ENCODE data around the gene KRTAP6-2.

Gene KRTAP6-2, protein sequence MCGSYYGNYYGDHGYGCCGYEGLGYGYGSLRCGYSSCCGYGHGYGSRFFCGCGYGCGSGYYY

DNA sequence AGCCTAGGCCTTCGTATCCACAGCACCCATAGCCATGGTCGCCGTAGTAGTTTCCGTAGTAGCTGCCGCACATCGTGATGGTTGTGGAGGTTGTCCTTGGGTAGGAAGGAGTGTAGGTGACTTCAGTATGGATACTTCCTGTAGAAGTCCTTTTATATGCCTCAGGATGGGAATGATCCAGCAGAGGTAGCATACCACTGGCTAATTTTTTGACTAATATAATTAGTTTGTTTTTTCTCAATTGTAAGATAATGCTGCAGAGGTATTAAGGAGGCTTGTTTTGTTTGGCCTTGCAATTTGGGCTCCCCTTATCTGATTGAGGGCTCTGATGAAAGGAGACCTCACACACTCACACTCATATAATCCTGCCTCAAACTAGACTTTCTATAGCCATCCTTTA lies at the start of gene KRTAP6-2:
TSS of gene KRTAP6-2 (minus strand) at position 101 of the 400 bp plus-strand sequence. CDS start at position 73, 28 bp downstream.
- no peak for FAIRE-seq

- FAIRE-seq, result no peak
Observed at GRCh38 chr21:30646904-30647414, 48.3 kb upstream of the KRTAP6-2 start.

- no peak for FAIRE-seq
Observed at GRCh38 chr21:30642564-30642963, 43.9 kb upstream of the KRTAP6-2 start, which contains the start of gene KRTAP20-3. TSS of gene KRTAP20-3 (plus strand) at chr21:30642864.

DNA sequence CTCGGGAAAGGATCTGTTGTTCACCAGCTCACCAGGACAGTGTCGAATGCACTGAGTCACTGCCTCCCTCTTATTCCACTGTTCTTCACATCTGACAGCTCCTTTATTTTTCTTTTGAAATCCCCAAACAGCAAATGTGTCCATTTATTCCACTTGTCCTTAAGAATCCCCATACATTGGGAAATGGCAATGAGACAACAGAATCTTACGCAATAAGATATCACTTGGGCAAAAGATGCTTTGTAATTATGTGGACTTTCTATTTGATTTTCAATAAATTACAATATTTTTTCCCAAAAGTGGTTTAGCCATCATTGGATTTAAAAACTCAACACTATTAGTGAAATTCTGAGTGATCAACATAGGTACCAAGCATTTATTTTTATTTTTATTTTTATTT lies 40.0 kb upstream of the KRTAP6-2 start:
- no peak for FAIRE-seq

GRCh38 chr21:30634906-30635305 lies 36.2 kb upstream of the KRTAP6-2 start, which contains the start of gene KRTAP20-2:
TSS of gene KRTAP20-2 (plus strand) at chr21:30635206. CDS start at chr21:30635264, 58 bp downstream.
- FAIRE-seq, result no peak

- FAIRE-seq, result no peak
Observed at GRCh38 chr21:30629200-30629599, 30.5 kb upstream of the KRTAP6-2 start.

DNA sequence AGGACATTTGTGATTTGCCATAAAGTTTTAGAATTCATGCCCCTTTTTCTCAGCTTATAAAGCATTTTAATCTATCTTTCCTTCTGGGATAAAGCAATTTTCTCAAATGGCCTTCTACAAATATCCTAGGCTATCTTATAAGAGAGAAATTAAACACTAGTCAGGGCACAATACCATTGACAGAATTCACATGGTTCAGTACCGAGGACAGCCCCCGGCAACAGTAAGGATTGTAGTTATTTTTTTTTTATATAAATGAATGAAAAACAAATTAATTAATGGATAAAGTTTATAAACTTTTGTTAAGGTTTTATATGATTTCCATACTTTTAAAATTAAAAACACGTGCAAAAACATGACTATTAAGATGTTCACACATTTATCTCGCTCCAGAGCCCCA lies 29.4 kb upstream of the KRTAP6-2 start:
- FAIRE-seq, result no peak

DNA sequence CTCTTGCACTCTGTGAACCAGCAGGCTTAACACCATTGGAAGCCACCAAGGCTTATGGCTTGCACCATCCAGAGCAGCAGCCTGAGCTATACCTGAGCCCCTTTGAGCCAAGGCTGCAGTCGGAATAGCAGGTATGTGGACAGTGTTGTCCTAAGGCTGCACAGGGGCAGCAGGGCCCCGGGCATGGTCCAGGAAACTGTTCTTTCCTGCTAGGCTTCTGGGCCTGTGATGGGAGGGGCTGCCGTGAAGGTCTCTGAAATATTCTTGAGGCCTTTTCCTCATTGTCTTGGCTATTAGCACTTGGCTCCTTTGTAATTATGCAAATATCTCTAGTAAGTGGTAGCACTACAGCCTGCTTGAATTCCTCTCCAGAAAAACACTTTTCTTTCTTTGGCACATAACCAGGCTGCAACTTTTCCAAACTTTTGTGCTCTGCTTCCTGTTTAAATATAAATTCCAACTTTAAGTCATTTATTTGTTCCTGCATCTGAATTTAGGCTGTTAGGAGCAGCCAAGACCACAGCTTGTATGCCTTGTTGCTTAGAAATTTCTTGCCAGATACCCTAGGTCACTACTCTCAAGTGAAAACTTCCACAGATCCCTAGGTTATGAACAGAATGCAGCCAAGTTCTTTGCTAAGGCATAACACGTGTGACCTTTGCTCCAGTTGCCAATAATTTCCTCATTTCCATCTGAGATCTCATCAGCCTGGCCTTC lies 26.9 kb upstream of the KRTAP6-2 start:
- FAIRE-seq, result no peak

GRCh38 chr21:30623362-30623761 lies 24.7 kb upstream of the KRTAP6-2 start:
- no peak for FAIRE-seq

GRCh38 chr21:30620522-30620921 lies 21.8 kb upstream of the KRTAP6-2 start, which contains the start of gene KRTAP20-4:
TSS of gene KRTAP20-4 (plus strand) at chr21:30620627.
- FAIRE-seq, result no peak

- peak; percentile 33 for FAIRE-seq
Observed at GRCh38 chr21:30620080-30620479, 21.4 kb upstream of the KRTAP6-2 start.

DNA sequence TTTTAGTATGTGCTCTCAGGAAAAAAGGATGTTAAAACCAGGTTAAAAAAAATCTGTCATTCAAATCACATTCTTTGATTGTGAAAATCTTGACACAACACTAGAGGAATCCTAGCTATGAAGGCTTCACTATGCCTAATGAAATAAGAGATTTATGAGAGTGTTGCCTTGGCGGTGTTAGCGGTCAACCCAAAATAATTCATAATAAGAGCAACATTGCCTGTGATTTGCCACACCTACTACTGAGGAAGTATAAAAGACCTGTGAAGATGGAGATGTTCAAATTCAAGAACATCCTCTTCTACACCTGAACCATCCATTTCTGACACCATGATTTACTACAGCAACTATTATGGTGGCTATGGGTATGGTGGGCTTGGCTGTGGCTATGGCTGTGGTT lies 17.4 kb upstream of the KRTAP6-2 start, which contains the start of gene KRTAP20-1:
TSS of gene KRTAP20-1 (plus strand) at position 301 of the 400 bp plus-strand sequence. CDS start at position 331, 30 bp downstream.
- no peak for FAIRE-seq

DNA sequence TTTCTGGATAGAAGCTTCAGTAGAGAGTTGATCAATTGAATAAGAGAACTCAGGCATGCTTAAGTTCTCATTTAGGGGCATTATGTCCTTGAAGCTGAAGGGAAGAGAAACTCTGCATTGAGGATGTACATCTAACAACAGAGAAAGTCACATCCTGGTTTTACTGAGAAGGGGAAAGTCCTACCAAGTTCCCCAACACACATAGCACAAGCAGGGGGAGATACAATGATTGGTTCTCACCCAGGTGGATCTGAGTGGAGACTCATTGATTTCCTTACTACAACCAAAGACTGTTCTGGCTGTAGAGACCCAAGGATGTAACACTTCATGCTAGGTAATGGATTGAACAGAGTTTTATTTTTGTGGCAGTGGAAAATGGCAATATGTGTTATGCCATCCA lies 16.5 kb upstream of the KRTAP6-2 start:
- no peak for FAIRE-seq

GRCh38 chr21:30613836-30614235 lies 15.1 kb upstream of the KRTAP6-2 start, which contains the start of gene KRTAP6-1:
TSS of gene KRTAP6-1 (minus strand) at chr21:30613930. CDS start at chr21:30613904, 26 bp downstream.
- no peak for FAIRE-seq

GRCh38 chr21:30612132-30612531 lies 13.4 kb upstream of the KRTAP6-2 start:
- FAIRE-seq, result no peak

DNA sequence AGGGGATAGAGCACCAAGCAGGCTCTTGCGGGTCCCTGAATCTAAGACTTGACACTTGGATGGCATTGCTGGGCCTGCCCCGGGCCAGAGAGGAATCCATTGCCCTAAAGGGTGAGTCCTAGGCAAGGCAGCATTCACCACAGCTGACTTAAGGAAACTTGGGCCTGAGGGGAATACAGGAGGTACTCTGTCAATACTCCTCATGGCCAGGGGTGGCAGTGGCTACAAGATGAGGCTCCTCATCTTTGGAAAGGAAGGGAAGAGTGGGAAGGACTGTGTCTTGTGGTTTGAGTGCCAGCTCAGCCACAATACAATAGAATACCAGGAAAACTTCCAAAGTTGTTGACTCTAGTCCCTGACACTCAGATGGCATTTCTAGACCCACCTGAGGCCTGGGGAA lies 7.3 kb upstream of the KRTAP6-2 start:
- no peak for FAIRE-seq

GRCh38 chr21:30600787-30601186 lies 2.1 kb upstream of the KRTAP6-2 start, which contains the start of gene KRTAP22-1:
TSS of gene KRTAP22-1 (plus strand) at chr21:30601087.
- FAIRE-seq, result no peak

GRCh38 chr21:30592140-30592539 lies 6.6 kb downstream of the KRTAP6-2 start, which contains the start of gene KRTAP6-3:
TSS of gene KRTAP6-3 (plus strand) at chr21:30592440. CDS start at chr21:30592446, 6 bp downstream.
- FAIRE-seq, result no peak

DNA sequence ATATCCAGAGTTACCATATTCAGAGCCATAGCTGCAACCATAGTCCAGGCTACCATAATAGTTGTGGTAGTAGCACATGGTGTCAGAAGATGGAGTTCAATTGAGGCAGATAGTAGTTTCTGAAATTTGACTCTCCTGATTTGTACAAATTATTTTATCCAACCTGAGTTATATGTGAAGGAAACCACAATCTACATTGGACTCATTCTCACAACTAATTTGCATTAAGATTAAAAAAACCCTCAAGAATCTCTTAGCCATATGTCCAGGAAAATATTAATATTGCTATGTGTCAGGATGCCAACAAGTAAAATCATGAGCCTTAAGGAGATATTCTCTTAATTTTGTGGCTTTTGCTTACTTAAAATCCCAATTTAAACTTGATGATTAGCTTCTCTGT lies 8.4 kb downstream of the KRTAP6-2 start, which contains the start of gene KRTAP22-2:
TSS of gene KRTAP22-2 (minus strand) at position 101 of the 400 bp plus-strand sequence.
- no peak for FAIRE-seq

DNA sequence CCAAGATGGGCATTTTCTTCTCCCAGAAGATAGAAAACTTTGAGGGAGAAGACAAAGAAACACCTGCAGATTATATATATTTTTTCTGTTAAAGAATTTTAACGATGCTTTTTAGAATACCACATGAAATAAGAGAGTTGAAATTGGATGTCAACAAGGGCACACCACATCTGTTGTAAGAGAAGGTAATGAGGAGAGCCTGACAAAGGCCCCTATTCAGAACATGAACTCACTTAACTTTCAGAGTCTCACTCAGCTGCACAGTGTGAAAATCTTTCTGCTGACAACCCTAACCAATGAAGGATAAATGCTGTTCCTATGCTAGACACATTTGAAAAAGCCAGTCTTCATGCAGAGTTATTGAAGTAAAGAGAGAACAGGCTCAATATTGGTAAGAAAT lies 15.8 kb downstream of the KRTAP6-2 start:
- FAIRE-seq, result no peak

- no peak for FAIRE-seq
Observed at GRCh38 chr21:30580132-30580531, 18.6 kb downstream of the KRTAP6-2 start.

GRCh38 chr21:30579346-30579745 lies 19.4 kb downstream of the KRTAP6-2 start:
- no peak for FAIRE-seq

GRCh38 chr21:30577766-30578165 lies 20.9 kb downstream of the KRTAP6-2 start:
- no peak for FAIRE-seq

GRCh38 chr21:30567617-30568016 lies 31.1 kb downstream of the KRTAP6-2 start:
- no peak for FAIRE-seq
